PC-9 (cell line): ENCODE results near the gene BCR.

Experiments used
- EZH2 ChIP-seq: fragments of 200-600 bp; sonication (generic); IDR thresholded peaks from 2 replicates; pipeline ENCODE4 v1.8.0; 2017; ENCODE audit warnings: antibody characterized with exemption, low read depth
- TF ChIP-seq, protein P1 (sequence below): fragments of 200-600 bp; sonication (generic); conservative IDR thresholded peaks from 2 replicates; pipeline ENCODE4 v1.6.1; 2017; ENCODE audit warnings: mixed run types, antibody characterized with exemption, mild to moderate bottlenecking, moderate library complexity

DNA sequence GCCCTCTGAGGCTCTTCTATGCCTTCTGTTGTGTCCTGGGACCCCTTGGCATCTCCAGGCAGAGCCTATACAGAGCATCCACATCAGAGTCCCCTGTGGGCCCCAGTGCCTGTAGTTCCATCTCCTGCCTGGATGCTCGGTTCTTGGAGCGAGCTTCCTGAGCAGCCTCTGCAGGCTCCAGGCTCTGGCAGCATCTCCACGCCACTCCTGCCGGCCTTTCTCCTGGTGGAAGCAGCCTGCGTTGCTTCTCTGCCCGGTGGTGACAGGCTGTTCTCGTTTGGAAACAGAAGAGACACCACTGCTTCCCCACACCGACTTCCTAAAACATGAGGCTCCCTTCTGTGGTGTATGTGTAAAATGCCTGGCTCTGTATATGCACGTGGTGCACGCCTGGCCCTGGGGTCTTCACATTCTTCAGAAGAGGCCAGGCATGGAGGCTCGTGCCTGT, 52.8 kb downstream of the BCR start:
- TF ChIP-seq, protein P1, sequence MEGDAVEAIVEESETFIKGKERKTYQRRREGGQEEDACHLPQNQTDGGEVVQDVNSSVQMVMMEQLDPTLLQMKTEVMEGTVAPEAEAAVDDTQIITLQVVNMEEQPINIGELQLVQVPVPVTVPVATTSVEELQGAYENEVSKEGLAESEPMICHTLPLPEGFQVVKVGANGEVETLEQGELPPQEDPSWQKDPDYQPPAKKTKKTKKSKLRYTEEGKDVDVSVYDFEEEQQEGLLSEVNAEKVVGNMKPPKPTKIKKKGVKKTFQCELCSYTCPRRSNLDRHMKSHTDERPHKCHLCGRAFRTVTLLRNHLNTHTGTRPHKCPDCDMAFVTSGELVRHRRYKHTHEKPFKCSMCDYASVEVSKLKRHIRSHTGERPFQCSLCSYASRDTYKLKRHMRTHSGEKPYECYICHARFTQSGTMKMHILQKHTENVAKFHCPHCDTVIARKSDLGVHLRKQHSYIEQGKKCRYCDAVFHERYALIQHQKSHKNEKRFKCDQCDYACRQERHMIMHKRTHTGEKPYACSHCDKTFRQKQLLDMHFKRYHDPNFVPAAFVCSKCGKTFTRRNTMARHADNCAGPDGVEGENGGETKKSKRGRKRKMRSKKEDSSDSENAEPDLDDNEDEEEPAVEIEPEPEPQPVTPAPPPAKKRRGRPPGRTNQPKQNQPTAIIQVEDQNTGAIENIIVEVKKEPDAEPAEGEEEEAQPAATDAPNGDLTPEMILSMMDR, result no peak
- TF ChIP-seq EZH2, result no peak
